WERI-Rb-1 (cell line): ENCODE results near the gene THRB.

Experiments
- DNase-seq: peaks from one replicate; pipeline ENCODE4 v3.0.0-alpha.2; 2020
- H3K27ac ChIP-seq: fragments of 250-450 bp; sonication (Bioruptor Pico); 2 replicates; pipeline ENCODE4 v1.5.1; 2020; ENCODE audit warnings: mild to moderate bottlenecking, moderate library complexity
- H3K27me3 ChIP-seq: fragments of 250-450 bp; sonication (Bioruptor Pico); 2 replicates; pipeline ENCODE4 v1.5.1; 2021; ENCODE audit warnings: mild to moderate bottlenecking, low read depth, moderate library complexity; ENCODE audit not compliant: insufficient read depth, severe bottlenecking
- H3K36me3 ChIP-seq: fragments of 250-450 bp; sonication (Bioruptor Pico); 2 replicates; pipeline ENCODE4 v1.5.1; 2020; ENCODE audit warnings: mild to moderate bottlenecking, moderate library complexity
- H3K4me3 ChIP-seq: 2 replicates; pipeline ENCODE4 v1.5.1; 2011; ENCODE audit warnings: low read depth, mild to moderate bottlenecking, control low read depth, low read length
- H3K9me3 ChIP-seq: fragments of 250-450 bp; sonication (Bioruptor Pico); 2 replicates; pipeline ENCODE4 v1.5.1; 2021; ENCODE audit warnings: mild to moderate bottlenecking, moderate library complexity; ENCODE audit not compliant: severe bottlenecking
- CTCF ChIP-seq: IDR thresholded peaks from 2 replicates; pipeline ENCODE4 v1.5.1; 2011; ENCODE audit warnings: low read depth, mild to moderate bottlenecking, control low read depth, inconsistent platforms, low read length

THRB gene

GRCh38 chr3:24348348-24348747 lies 146.3 kb downstream of the THRB start:
- TF ChIP-seq CTCF, result no peak
- DNase-seq, result no peak

GRCh38 chr3:24344784-24345439 lies 149.7 kb downstream of the THRB start:
- Histone ChIP-seq H3K4me3 (no peak overlapping the region), H3K27me3 (no peaks in the 10 kb centered on the region), H3K9me3 (no peaks in the 10 kb centered on the region), H3K36me3 (no peaks in the 10 kb centered on the region), H3K27ac (no peak overlapping the region)
- TF ChIP-seq CTCF, result no peak
- DNase-seq, result no peak

More at GRCh38 chr3:24348348-24348747, 146.3 kb downstream of the THRB start:
- Histone ChIP-seq H3K27me3 (no peaks in the 10 kb centered on the region), H3K9me3 (no peaks in the 10 kb centered on the region), H3K27ac (no peak overlapping the region), H3K36me3 (no peaks in the 10 kb centered on the region), H3K4me3 (no peak overlapping the region)

- DNase-seq, result no peak
- Histone ChIP-seq H3K27ac (no peak overlapping the region), H3K27me3 (no peaks in the 10 kb centered on the region), H3K4me3 (no peak overlapping the region), H3K9me3 (no peaks in the 10 kb centered on the region), H3K36me3 (no peaks in the 10 kb centered on the region)
- TF ChIP-seq CTCF, result no peak
Observed at GRCh38 chr3:24343084-24343783, 151.4 kb downstream of the THRB start.

GRCh38 chr3:24342275-24342674 lies 152.4 kb downstream of the THRB start:
- no peak for TF ChIP-seq CTCF
- DNase-seq, result no peak
- no peak overlapping the region for H3K4me3 ChIP-seq
- H3K36me3 ChIP-seq, result no peaks in the 10 kb centered on the region
- H3K27ac ChIP-seq, result no peak overlapping the region
- H3K9me3 ChIP-seq, result no peaks in the 10 kb centered on the region
- no peaks in the 10 kb centered on the region for H3K27me3 ChIP-seq

GRCh38 chr3:24341668-24342067 lies 153.0 kb downstream of the THRB start:
- Histone ChIP-seq H3K27me3 (no peaks in the 10 kb centered on the region), H3K9me3 (no peaks in the 10 kb centered on the region), H3K36me3 (no peaks in the 10 kb centered on the region), H3K27ac (no peak overlapping the region), H3K4me3 (no peak overlapping the region)
- no peak for DNase-seq
- TF ChIP-seq CTCF, result no peak

- Histone ChIP-seq H3K36me3 (no peaks in the 10 kb centered on the region), H3K9me3 (no peaks in the 10 kb centered on the region), H3K27ac (no peak overlapping the region), H3K27me3 (no peaks in the 10 kb centered on the region), H3K4me3 (no peak overlapping the region)
- no peak for DNase-seq
- no peak for TF ChIP-seq CTCF
Observed at GRCh38 chr3:24340966-24341365, 153.7 kb downstream of the THRB start.
